WTC11 (cell line): Measurements from ENCODE around the gene AGBL1. TPM values are rescaled to one million over a fixed set of nuclear protein-coding genes. Genes with fewer than 3 reads are reported as not detected.

Experiments
- ATAC-seq: fragments of 200-7000 bp; cut with Tn5 transposase; 2 replicates; pipeline ENCODE4 v1.10.0; 2021; ENCODE audit warnings: mild to moderate bottlenecking, moderate library complexity
- CTCF ChIA-PET: fragments of 300-600 bp; sonication (Branson Sonifier 250); formaldehyde crosslinking; loops from one replicate; lab custom pipeline; 2021; ENCODE audit warnings: antibody characterized with exemption; lab: Charles Lee
- POLR2A ChIA-PET: fragments of 350-600 bp; sonication (Branson Sonifier 250); formaldehyde crosslinking; loops from one replicate; lab custom pipeline; 2021; ENCODE audit warnings: antibody characterized with exemption; lab: Charles Lee
- DNase-seq: peaks from one replicate; pipeline ENCODE4 v3.0.0; 2021; ENCODE audit warnings: low spot score
- H3K27ac Mint-ChIP-seq: 2 replicates; pipeline ENCODE4 v1.8.0; 2021; ENCODE audit warnings: mixed read lengths
- H3K27me3 Mint-ChIP-seq: 2 replicates; pipeline ENCODE4 v1.8.0; 2021; ENCODE audit warnings: low read depth, mild to moderate bottlenecking, moderate library complexity, mixed read lengths
- H3K36me3 Mint-ChIP-seq: 2 replicates; pipeline ENCODE4 v1.8.0; 2021; ENCODE audit warnings: mixed read lengths
- H3K4me1 Mint-ChIP-seq: 2 replicates; pipeline ENCODE4 v1.8.0; 2022; ENCODE audit warnings: mixed read lengths
- H3K4me3 Mint-ChIP-seq: 2 replicates; pipeline ENCODE4 v1.8.0; 2021; ENCODE audit warnings: mild to moderate bottlenecking, moderate library complexity, mixed read lengths
- H3K9me3 Mint-ChIP-seq: 2 replicates; pipeline ENCODE4 v1.8.0; 2021; ENCODE audit warnings: mixed read lengths
- ATF6 ChIP-seq: sonication (generic); formaldehyde crosslinking; IDR thresholded peaks from 2 replicates; pipeline ENCODE4 v1.8.1; 2023; ENCODE audit warnings: mild to moderate bottlenecking, missing genetic modification reagents
- CDX4 ChIP-seq: fragments of 250-450 bp; sonication (Bioruptor Pico); IDR thresholded peaks from 2 replicates; pipeline ENCODE4 v1.9.0; 2021; ENCODE audit warnings: moderate library complexity, mild to moderate bottlenecking, inconsistent platforms, borderline replicate concordance
- CTCF ChIP-seq: fragments of 200-600 bp; IDR thresholded peaks from 2 replicates; pipeline ENCODE4 v1.8.0; 2022; ENCODE audit warnings: antibody characterized with exemption
- ELF4 ChIP-seq: sonication (generic); formaldehyde crosslinking; IDR thresholded peaks from 2 replicates; pipeline ENCODE4 v1.8.1; 2022; ENCODE audit warnings: low read depth, mild to moderate bottlenecking, moderate library complexity, missing genetic modification reagents
- EMX1 ChIP-seq: fragments of 250-450 bp; sonication (Bioruptor Pico); IDR thresholded peaks from 2 replicates; pipeline ENCODE4 v1.8.0; 2021; ENCODE audit warnings: mild to moderate bottlenecking
- ERG ChIP-seq: fragments of 250-450 bp; sonication (Bioruptor Pico); IDR thresholded peaks from 2 replicates; pipeline ENCODE4 v1.8.0; 2021; ENCODE audit warnings: mild to moderate bottlenecking
- ESRRA ChIP-seq: sonication (generic); formaldehyde crosslinking; IDR thresholded peaks from 2 replicates; pipeline ENCODE4 v1.8.1; 2022; ENCODE audit warnings: mild to moderate bottlenecking, missing genetic modification reagents, borderline replicate concordance
- ETV6 ChIP-seq: sonication (generic); formaldehyde crosslinking; IDR thresholded peaks from 2 replicates; pipeline ENCODE4 v1.8.1; 2022; ENCODE audit warnings: mild to moderate bottlenecking, missing genetic modification reagents
- FOXJ3 ChIP-seq: sonication (generic); formaldehyde crosslinking; IDR thresholded peaks from 2 replicates; pipeline ENCODE4 v1.9.0; 2021; ENCODE audit warnings: missing genetic modification reagents, mild to moderate bottlenecking, borderline replicate concordance
- FOXK1 ChIP-seq: sonication (generic); formaldehyde crosslinking; IDR thresholded peaks from 2 replicates; pipeline ENCODE4 v1.8.0; 2022; ENCODE audit warnings: mild to moderate bottlenecking, moderate library complexity, missing genetic modification reagents
- GTF2I ChIP-seq: fragments of 250-450 bp; sonication (Bioruptor Pico); conservative IDR thresholded peaks from 2 replicates; pipeline ENCODE4 v1.4.0; 2021; ENCODE audit warnings: mild to moderate bottlenecking
- HMGA2 ChIP-seq: fragments of 250-450 bp; sonication (Bioruptor Pico); IDR thresholded peaks from 2 replicates; pipeline ENCODE4 v1.4.0; 2021; ENCODE audit warnings: mild to moderate bottlenecking, moderate library complexity
- IRF1 ChIP-seq: sonication (generic); formaldehyde crosslinking; IDR thresholded peaks from 2 replicates; pipeline ENCODE4 v1.8.0; 2023; ENCODE audit warnings: missing genetic modification reagents
- MAX ChIP-seq: sonication (generic); formaldehyde crosslinking; IDR thresholded peaks from 2 replicates; pipeline ENCODE4 v1.8.0; 2022; ENCODE audit warnings: mild to moderate bottlenecking, missing genetic modification reagents
- MLX ChIP-seq: sonication (generic); formaldehyde crosslinking; IDR thresholded peaks from 2 replicates; pipeline ENCODE4 v1.8.1; 2023; ENCODE audit warnings: mild to moderate bottlenecking, missing genetic modification reagents, moderate library complexity
- NFE2L1 ChIP-seq: sonication (generic); formaldehyde crosslinking; IDR thresholded peaks from 2 replicates; pipeline ENCODE4 v1.8.1; 2023; ENCODE audit warnings: missing genetic modification reagents
- OVOL2 ChIP-seq: fragments of 250-450 bp; sonication (Bioruptor Pico); IDR thresholded peaks from 2 replicates; pipeline ENCODE4 v1.9.0; 2021; ENCODE audit warnings: mild to moderate bottlenecking, borderline replicate concordance
- SMAD3 ChIP-seq: sonication (generic); formaldehyde crosslinking; IDR thresholded peaks from 2 replicates; pipeline ENCODE4 v1.8.0; 2022; ENCODE audit warnings: missing genetic modification reagents, mild to moderate bottlenecking, borderline replicate concordance
- STAT6 ChIP-seq: sonication (generic); formaldehyde crosslinking; conservative IDR thresholded peaks from 2 replicates; pipeline ENCODE4 v1.8.1; 2023; ENCODE audit warnings: mild to moderate bottlenecking, low read depth, missing genetic modification reagents, moderate library complexity
- TCF7 ChIP-seq: sonication (generic); formaldehyde crosslinking; IDR thresholded peaks from 2 replicates; pipeline ENCODE4 v1.8.0; 2022; ENCODE audit warnings: mild to moderate bottlenecking, low read depth, missing genetic modification reagents, moderate library complexity
- TEAD4 ChIP-seq: sonication (generic); formaldehyde crosslinking; IDR thresholded peaks from 2 replicates; pipeline ENCODE4 v1.8.0; 2022; ENCODE audit warnings: mild to moderate bottlenecking, missing genetic modification reagents
- ZNF317 ChIP-seq: sonication (generic); formaldehyde crosslinking; IDR thresholded peaks from 2 replicates; pipeline ENCODE4 v1.8.1; 2023; ENCODE audit warnings: low read depth, mild to moderate bottlenecking, moderate library complexity, missing genetic modification reagents, borderline replicate concordance
- ZNF416 ChIP-seq: fragments of 250-450 bp; sonication (Bioruptor Pico); IDR thresholded peaks from 2 replicates; pipeline ENCODE4 v1.9.0; 2021; ENCODE audit warnings: mild to moderate bottlenecking, inconsistent platforms
- ZNF671 ChIP-seq: fragments of 250-450 bp; sonication (Bioruptor Pico); IDR thresholded peaks from 2 replicates; pipeline ENCODE4 v1.8.0; 2021; ENCODE audit warnings: mild to moderate bottlenecking
- total RNA-seq: library from RNA; stranded (reverse); gene quantifications from 3 replicates; pipeline ENCODE4 v1.2.3, GENCODE V29; 2021

AGBL1 gene
- total RNA-seq, 1 experiment from 2014 or later, result not detected

GRCh38 chr15:86162641-86163040 is 83.0 kb downstream of the AGBL1 start:
- Mint-ChIP-seq H3K4me1 (peaks cover 24% of the 10 kb centered on the region), H3K4me3 (no peak overlapping the region), H3K27me3 (no peaks in the 10 kb centered on the region), H3K27ac (no peak overlapping the region), H3K36me3 (no peaks in the 10 kb centered on the region), H3K9me3 (peaks cover 20% of the 10 kb centered on the region)
- no peak for DNase-seq
- ChIA-PET CTCF (no interaction called here), POLR2A (no interaction called here)
- TF ChIP-seq ERG (CRISPR knock-in tag), result no peak
- no peak for TF ChIP-seq ATF6 (CRISPR knock-in tag)
- no peak for TF ChIP-seq MAX (CRISPR knock-in tag)
- TF ChIP-seq HMGA2 (CRISPR knock-in tag), result no peak
- TF ChIP-seq ESRRA, result no peak
- TF ChIP-seq FOXK1 (CRISPR knock-in tag), result no peak
- no peak for TF ChIP-seq STAT6 (CRISPR knock-in tag)
- no peak for TF ChIP-seq SMAD3 (CRISPR knock-in tag)
- no peak for TF ChIP-seq ZNF671 (CRISPR knock-in tag)
- no peak for TF ChIP-seq ETV6 (CRISPR knock-in tag)
- TF ChIP-seq ZNF317 (CRISPR knock-in tag), result no peak
- TF ChIP-seq CDX4, result no peak
- TF ChIP-seq GTF2I (CRISPR knock-in tag), result no peak
- ATAC-seq, result no peak

GRCh38 chr15:86163816-86164215 is 84.1 kb downstream of the AGBL1 start:
- no peak for DNase-seq
- Mint-ChIP-seq H3K4me1 (peaks cover 29% of the 10 kb centered on the region), H3K9me3 (peaks cover 13% of the 10 kb centered on the region), H3K27me3 (no peaks in the 10 kb centered on the region), H3K36me3 (no peaks in the 10 kb centered on the region)
- POLR2A ChIA-PET, result no interaction called here
- CTCF ChIA-PET, result no interaction called here
- TF ChIP-seq NFE2L1 (CRISPR knock-in tag), result no peak
- no peak for TF ChIP-seq OVOL2 (CRISPR knock-in tag)
- no peak for TF ChIP-seq TCF7 (CRISPR knock-in tag)
- TF ChIP-seq MLX, result no peak
- TF ChIP-seq EMX1, result no peak
- no peak for TF ChIP-seq ZNF416 (CRISPR knock-in tag)
- no peak for TF ChIP-seq CTCF
- no peak for TF ChIP-seq TEAD4
- no peak for TF ChIP-seq IRF1
- TF ChIP-seq FOXJ3 (CRISPR knock-in tag), result no peak
- no peak for TF ChIP-seq ELF4 (CRISPR knock-in tag)
- TF ChIP-seq, all 79 proteins: peak for 0
- Mint-ChIP-seq H3K27ac (no peak overlapping the region), H3K4me3 (no peak overlapping the region)
- no peak for ATAC-seq
